NCI-H2107 treated with DMSO at 0.1 percent for 48 hours (cell line): ENCODE data around the gene JAML.

Source experiments
- DNase-seq: peaks from one replicate; lab custom pipeline; 2025; ENCODE audit not compliant: unreplicated experiment; lab: John Stamatoyannopoulos, UW

JAML gene

GRCh38 chr11:118217575-118217974 lies 7.2 kb downstream of the JAML start:
- no peak for DNase-seq

- no peak for DNase-seq
These were observed 8.0 kb downstream of the JAML start for GRCh38 chr11:118216621-118217481.

GRCh38 chr11:118215765-118216164 lies 9.0 kb downstream of the JAML start:
- DNase-seq, result no peak

- no peak for DNase-seq
These were observed 9.5 kb downstream of the JAML start for GRCh38 chr11:118215262-118215661.

GRCh38 chr11:118214210-118214914 lies 10.4 kb downstream of the JAML start:
- DNase-seq, result no peak

- no peak for DNase-seq
These were observed 11.0 kb downstream of the JAML start for GRCh38 chr11:118213781-118214180.

GRCh38 chr11:118213201-118213600 lies 11.6 kb downstream of the JAML start:
- DNase-seq, result no peak

GRCh38 chr11:118212781-118213191 lies 12.0 kb downstream of the JAML start:
- DNase-seq, result no peak

- no peak for DNase-seq
These were observed 12.6 kb downstream of the JAML start for GRCh38 chr11:118212131-118212725.

GRCh38 chr11:118211006-118211405 lies 13.8 kb downstream of the JAML start:
- peak; percentile 80 for DNase-seq

- DNase-seq, result no peak
These were observed 14.5 kb downstream of the JAML start for GRCh38 chr11:118210323-118210722.

GRCh38 chr11:118209033-118209432 lies 15.8 kb downstream of the JAML start:
- DNase-seq, result no peak

GRCh38 chr11:118207079-118207478 lies 17.7 kb downstream of the JAML start:
- no peak for DNase-seq

- DNase-seq, result no peak
These were observed 18.3 kb downstream of the JAML start for GRCh38 chr11:118206391-118207031.

GRCh38 chr11:118205606-118206378 lies 19.0 kb downstream of the JAML start:
- DNase-seq, result no peak

- no peak for DNase-seq
These were observed 22.0 kb downstream of the JAML start for GRCh38 chr11:118202599-118203422.

GRCh38 chr11:118201966-118202365 lies 22.8 kb downstream of the JAML start:
- no peak for DNase-seq

GRCh38 chr11:118200901-118201680 lies 23.7 kb downstream of the JAML start:
- DNase-seq, result no peak

- DNase-seq, result no peak
These were observed 24.3 kb downstream of the JAML start for GRCh38 chr11:118200497-118200896.
